Measurements from ENCODE around the gene DCAF16. TPM values are rescaled to one million over a fixed set of nuclear protein-coding genes. Genes with fewer than 3 reads are reported as not detected.

The DCAF16 gene
- total RNA-seq, 1 experiment from 2014 or later: 55.3 TPM

- H3K27me3 Mint-ChIP-seq (ENCODE audit: insufficient read depth, unreplicated experiment): no peaks in the 10 kb centered on the region
- intact Hi-C loops (cut with micrococcal nuclease; ENCODE audit: unreplicated experiment): loop anchor here (1.0 to 5.0 kb wide), 2 partner anchors 149 to 189 kb away; no protein-coding TSS in a partner anchor
- ChIA-PET CTCF (no interaction called here), POLR2A (no interaction called here)
- Histone ChIP-seq H3K27me3 (replicated peaks; ENCODE audit: control insufficient read depth, insufficient read depth, low read length) (no peaks in the 10 kb centered on the region), H3K4me3 (ENCODE audit: low read depth, low read length) (no peak overlapping the region), H3K4me1 (no peaks in the 10 kb centered on the region), H3K9me3 (no peaks in the 10 kb centered on the region), H3K36me3 (ENCODE audit: control insufficient read depth, insufficient read depth, low read length) (no peaks in the 10 kb centered on the region)
- no TSS peak for BruUV-seq (replicated peaks)
- no peak for DNase-seq
- H3K4me1 Mint-ChIP-seq (ENCODE audit: low read depth, unreplicated experiment): no peaks in the 10 kb centered on the region
- H3K27ac Mint-ChIP-seq (ENCODE audit: unreplicated experiment): no peak overlapping the region
- no peak for TF ChIP-seq CTCF (IDR thresholded peaks at IDR 0.05; ENCODE audit: insufficient read depth in 1 of 2, low read depth in 1 of 2, low read length in 1 of 2, severe bottlenecking in 1 of 2, unreplicated experiment in 1 of 2)
- H3K36me3 Mint-ChIP-seq (ENCODE audit: insufficient read depth, unreplicated experiment): no peaks in the 10 kb centered on the region
- no peak overlapping the region for H3K4me3 Mint-ChIP-seq (ENCODE audit: unreplicated experiment)
- no peaks in the 10 kb centered on the region for H3K9me3 Mint-ChIP-seq (ENCODE audit: unreplicated experiment)
These were observed 24.7 kb downstream of the DCAF16 start for GRCh38 chr4:17785858-17786257.

GRCh38 chr4:17781300-17782287, 29.0 kb downstream of the DCAF16 start, which contains the start of gene FAM184B:
Gene FAM184B, minus strand, starts transcription at chr4:17781621. Its CDS starts 322 bp downstream, at chr4:17781299.
- H3K27ac Mint-ChIP-seq (ENCODE audit: unreplicated experiment): no peak within 1 kb of the TSS
- Histone ChIP-seq H3K9me3 (no peaks in the 10 kb centered on the region), H3K36me3 (ENCODE audit: control insufficient read depth, insufficient read depth, low read length) (no peaks in the 10 kb centered on the region), H3K4me3 (ENCODE audit: low read depth, low read length) (no peak within 1 kb of the TSS), H3K4me1 (no peaks in the 10 kb centered on the region), H3K27me3 (replicated peaks; ENCODE audit: control insufficient read depth, insufficient read depth, low read length) (no peaks in the 10 kb centered on the region)
- no peaks in the 10 kb centered on the region for H3K36me3 Mint-ChIP-seq (ENCODE audit: insufficient read depth, unreplicated experiment)
- no peaks in the 10 kb centered on the region for H3K9me3 Mint-ChIP-seq (ENCODE audit: unreplicated experiment)
- no TSS peak for BruUV-seq (replicated peaks)
- CTCF ChIA-PET: interaction anchor here (0.7 kb wide), 1 partner anchor 788 kb away, joined by 3 read pairs; no protein-coding TSS in a partner anchor
- no peak for TF ChIP-seq CTCF (IDR thresholded peaks at IDR 0.05; ENCODE audit: insufficient read depth in 1 of 2, low read depth in 1 of 2, low read length in 1 of 2, severe bottlenecking in 1 of 2, unreplicated experiment in 1 of 2)
- no peaks in the 10 kb centered on the region for H3K4me1 Mint-ChIP-seq (ENCODE audit: low read depth, unreplicated experiment)
- intact Hi-C loops (cut with micrococcal nuclease; ENCODE audit: unreplicated experiment): no loop called here
- DNase-seq: no peak
- H3K4me3 Mint-ChIP-seq (ENCODE audit: unreplicated experiment): no peak within 1 kb of the TSS
- peaks cover 2% of the 10 kb centered on the region for H3K27me3 Mint-ChIP-seq (ENCODE audit: insufficient read depth, unreplicated experiment)
- POLR2A ChIA-PET: no interaction called here

- TF ChIP-seq CTCF (IDR thresholded peaks at IDR 0.05; ENCODE audit: insufficient read depth in 1 of 2, low read depth in 1 of 2, low read length in 1 of 2, severe bottlenecking in 1 of 2, unreplicated experiment in 1 of 2): no peak
- ChIA-PET CTCF (interaction anchor here (0.7 kb wide), 1 partner anchor 789 kb away, joined by 3 read pairs; no protein-coding TSS in a partner anchor), POLR2A (no interaction called here)
- H3K4me3 ChIP-seq (ENCODE audit: low read depth, low read length): no peak overlapping the region
- no peaks in the 10 kb centered on the region for H3K9me3 ChIP-seq
- H3K27me3 ChIP-seq (replicated peaks; ENCODE audit: control insufficient read depth, insufficient read depth, low read length): no peaks in the 10 kb centered on the region
- intact Hi-C loops (cut with micrococcal nuclease; ENCODE audit: unreplicated experiment): no loop called here
- Mint-ChIP-seq H3K9me3 (ENCODE audit: unreplicated experiment) (no peaks in the 10 kb centered on the region), H3K27me3 (ENCODE audit: insufficient read depth, unreplicated experiment) (peaks cover 2% of the 10 kb centered on the region), H3K4me3 (ENCODE audit: unreplicated experiment) (no peak overlapping the region), H3K4me1 (ENCODE audit: low read depth, unreplicated experiment) (no peaks in the 10 kb centered on the region), H3K27ac (ENCODE audit: unreplicated experiment) (no peak overlapping the region), H3K36me3 (ENCODE audit: insufficient read depth, unreplicated experiment) (no peaks in the 10 kb centered on the region)
- no TSS peak for BruUV-seq (replicated peaks)
- DNase-seq: no peak
- H3K4me1 ChIP-seq: no peaks in the 10 kb centered on the region
- H3K36me3 ChIP-seq (ENCODE audit: control insufficient read depth, insufficient read depth, low read length): no peaks in the 10 kb centered on the region
These were observed 29.9 kb downstream of the DCAF16 start for GRCh38 chr4:17780501-17781299.

Data from Caco-2 (cell line).